DND-41 (cell line): Measurements from ENCODE around the gene ZSWIM6.

Source experiments
- ATAC-seq: fragments of 200-7000 bp; cut with Tn5 transposase; 3 replicates; pipeline ENCODE4 v1.9.1; 2021; ENCODE audit warnings: low read depth; ENCODE audit not compliant: insufficient read depth
- DNase-seq: peaks from one replicate; pipeline ENCODE4 v3.0.0-alpha.2; 2020
- H2AFZ ChIP-seq: 2 replicates; pipeline ENCODE4 v1.6.0; 2012; ENCODE audit warnings: low read depth, low read length
- H3K27ac ChIP-seq: 2 replicates; pipeline ENCODE4 v1.5.1; 2012; ENCODE audit warnings: low read length, inconsistent platforms
- H3K27me3 ChIP-seq: fragments of 200-600 bp; sonication (generic); 2 replicates; pipeline ENCODE4 v1.6.0; 2012; ENCODE audit warnings: low read length, mild to moderate bottlenecking, inconsistent platforms; ENCODE audit not compliant: insufficient read depth, poor library complexity
- H3K36me3 ChIP-seq: 2 replicates; pipeline ENCODE4 v1.5.1; 2012; ENCODE audit warnings: low read length, inconsistent platforms; ENCODE audit not compliant: insufficient read depth
- H3K4me1 ChIP-seq: 2 replicates; pipeline ENCODE4 v1.5.1; 2012; ENCODE audit warnings: mild to moderate bottlenecking, low read length; ENCODE audit not compliant: insufficient read depth
- H3K4me2 ChIP-seq: 2 replicates; pipeline ENCODE4 v1.6.0; 2012; ENCODE audit warnings: mild to moderate bottlenecking, moderate library complexity, low read length, inconsistent platforms; ENCODE audit not compliant: insufficient read depth
- H3K4me3 ChIP-seq, 2 experiments: fragments of 200-600 bp in 1 of 2; shearing (Covaris generic) in 1 of 2; 2 replicates each; pipeline ENCODE4 v1.5.1; 2012 to 2016; ENCODE audit warnings: inconsistent platforms in 2 of 2, low read length in 2 of 2, mild to moderate bottlenecking in 2 of 2, low read depth in 1 of 2, moderate library complexity in 1 of 2
- H3K79me2 ChIP-seq: 2 replicates; pipeline ENCODE4 v1.6.0; 2012; ENCODE audit warnings: low read length, inconsistent platforms; ENCODE audit not compliant: insufficient read depth
- H3K9ac ChIP-seq: 2 replicates; pipeline ENCODE4 v1.6.0; 2012; ENCODE audit warnings: low read depth, mild to moderate bottlenecking, inconsistent platforms, low read length, moderate library complexity
- H3K9me3 ChIP-seq: 2 replicates; pipeline ENCODE4 v1.5.1; 2012; ENCODE audit warnings: low read length, moderate library complexity, mild to moderate bottlenecking, inconsistent platforms; ENCODE audit not compliant: insufficient read depth, severe bottlenecking
- H4K20me1 ChIP-seq: 2 replicates; pipeline ENCODE4 v1.6.0; 2012; ENCODE audit warnings: low read length; ENCODE audit not compliant: insufficient read depth
- CTCF ChIP-seq: IDR thresholded peaks from 2 replicates; pipeline ENCODE4 v1.5.1; 2012; ENCODE audit warnings: borderline replicate concordance, low read length, moderate library complexity, mild to moderate bottlenecking; ENCODE audit not compliant: poor library complexity, severe bottlenecking; ENCODE audit errors: extremely low read depth
- EZH2 ChIP-seq: IDR thresholded peaks from 3 replicates; pipeline ENCODE4 v1.6.1; 2012; ENCODE audit warnings: borderline replicate concordance, low read depth, mild to moderate bottlenecking, moderate library complexity, low read length, inconsistent platforms; ENCODE audit not compliant: severe bottlenecking

Gene ZSWIM6

GRCh38 chr5:61423487-61424145 lies 91.6 kb downstream of the ZSWIM6 start:
- TF ChIP-seq EZH2 = no peak
- no peak for TF ChIP-seq CTCF
- ATAC-seq (no peak), DNase-seq (no peak)
- no peaks in the 10 kb centered on the region for H3K9me3 ChIP-seq
- no peak overlapping the region for H3K27ac ChIP-seq
- peaks cover 4% of the 10 kb centered on the region; the same call in 1 of the 2 replicates for H4K20me1 ChIP-seq
- H3K4me3 ChIP-seq = no peak overlapping the region
- no peak overlapping the region for H3K4me2 ChIP-seq
- H3K79me2 ChIP-seq = no peaks in the 10 kb centered on the region
- H3K36me3 ChIP-seq = no peaks in the 10 kb centered on the region
- no peak overlapping the region for H3K9ac ChIP-seq
- H3K4me1 ChIP-seq = no peaks in the 10 kb centered on the region
- no peak overlapping the region for H2AFZ ChIP-seq
- no peaks in the 10 kb centered on the region for H3K27me3 ChIP-seq

GRCh38 chr5:61425918-61426317 lies 93.9 kb downstream of the ZSWIM6 start:
- TF ChIP-seq CTCF (no peak), EZH2 (no peak)
- Histone ChIP-seq H3K4me3 (no peak overlapping the region), H2AFZ (no peak overlapping the region), H3K4me2 (no peak overlapping the region), H4K20me1 (peaks cover 4% of the 10 kb centered on the region; the same call in 1 of the 2 replicates), H3K36me3 (no peaks in the 10 kb centered on the region), H3K79me2 (no peaks in the 10 kb centered on the region), H3K9me3 (no peaks in the 10 kb centered on the region), H3K27me3 (no peaks in the 10 kb centered on the region), H3K9ac (no peak overlapping the region), H3K4me1 (no peaks in the 10 kb centered on the region), H3K27ac (no peak overlapping the region)
- ATAC-seq = no peak
- no peak for DNase-seq

GRCh38 chr5:61429906-61430305 lies 97.8 kb downstream of the ZSWIM6 start:
- no peak overlapping the region for H3K4me2 ChIP-seq
- ATAC-seq (no peak), DNase-seq (no peak)
- no peaks in the 10 kb centered on the region for H3K36me3 ChIP-seq
- no peaks in the 10 kb centered on the region for H3K9me3 ChIP-seq
- H3K27me3 ChIP-seq = no peaks in the 10 kb centered on the region
- no peak overlapping the region for H3K27ac ChIP-seq
- TF ChIP-seq EZH2 = no peak
- no peak for TF ChIP-seq CTCF
- no peaks in the 10 kb centered on the region for H3K4me1 ChIP-seq
- H4K20me1 ChIP-seq = peaks cover 4% of the 10 kb centered on the region; the same call in 1 of the 2 replicates
- no peak overlapping the region for H3K9ac ChIP-seq
- no peak overlapping the region for H3K4me3 ChIP-seq
- no peaks in the 10 kb centered on the region for H3K79me2 ChIP-seq
- H2AFZ ChIP-seq = no peak overlapping the region
